K562 (cell line): ENCODE results near the gene PUM1. TPM values are rescaled to one million over a fixed set of nuclear protein-coding genes. Genes with fewer than 3 reads are reported as not detected.
A peak's percentile ranks its signal among the peaks of the same experiment; 100 is the strongest.

Source experiments
- ARHGAP35 ChIP-seq: fragments of 450-650 bp; IDR thresholded peaks from 2 replicates; pipeline ENCODE4 v1.6.1; 2018; ENCODE audit not compliant: partially characterized antibody
- ARID2 ChIP-seq: fragments of 450-650 bp; IDR thresholded peaks from 2 replicates; pipeline ENCODE4 v1.6.1; 2017; ENCODE audit warnings: antibody characterized with exemption, mild to moderate bottlenecking
- ARID4B ChIP-seq: sonication (generic); formaldehyde crosslinking; IDR thresholded peaks from 2 replicates; pipeline ENCODE4 v1.8.0; 2022; ENCODE audit warnings: mild to moderate bottlenecking, missing genetic modification reagents
- ARNT ChIP-seq, 2 experiments: fragments of 450-650 bp; IDR thresholded peaks; 2 replicates each; pipeline ENCODE4 v1.6.1; 2016; ENCODE audit warnings: mild to moderate bottlenecking in 1 of 2
- BACH1 ChIP-seq: fragments of 200-800 bp; sonication (Bioruptor generic); IDR thresholded peaks from 2 replicates; pipeline ENCODE4 v1.6.1; 2016; ENCODE audit warnings: missing genetic modification characterization, missing compliant biosample characterization
- BRD9 ChIP-seq: fragments of 450-650 bp; IDR thresholded peaks from 2 replicates; pipeline ENCODE4 v1.6.1; 2018; ENCODE audit warnings: low read depth; ENCODE audit not compliant: partially characterized antibody
- HNRNPL ChIP-seq: fragments of 200-400 bp; formaldehyde crosslinking; IDR thresholded peaks from 2 replicates; pipeline ENCODE4 v1.6.1; 2017; ENCODE audit warnings: low read depth, mild to moderate bottlenecking, low read length
- NFIC ChIP-seq: fragments of 450-650 bp; IDR thresholded peaks from 2 replicates; pipeline ENCODE4 v1.6.1; 2017; ENCODE audit warnings: mild to moderate bottlenecking, inconsistent platforms
- POLR3A ChIP-seq: IDR thresholded peaks from 2 replicates; pipeline ENCODE4 v1.6.1; 2011; ENCODE audit warnings: borderline replicate concordance, mild to moderate bottlenecking, moderate library complexity; ENCODE audit not compliant: insufficient read length, insufficient read depth; ENCODE audit errors: extremely low read depth
- SMC3 ChIP-seq: conservative IDR thresholded peaks from 2 replicates; pipeline ENCODE4 v1.6.1; 2011; ENCODE audit warnings: low read depth, low read length, improper control_type of control experiment; ENCODE audit not compliant: insufficient read depth
- SNRNP70 ChIP-seq: fragments of 200-400 bp; formaldehyde crosslinking; optimal IDR thresholded peaks from 2 replicates; pipeline ENCODE3; 2017; ENCODE audit warnings: low read depth, low read length
- TBP ChIP-seq: optimal IDR thresholded peaks from 2 replicates; pipeline ENCODE3; 2011; ENCODE audit warnings: low read depth, low read length, improper control_type of control experiment
- TCF15 ChIP-seq: fragments of 250-450 bp; sonication (Bioruptor Pico); IDR thresholded peaks from 2 replicates; pipeline ENCODE4 v1.8.0; 2022; ENCODE audit warnings: moderate library complexity, mild to moderate bottlenecking, inconsistent platforms
- TCFL5 ChIP-seq: fragments of 250-450 bp; sonication (Bioruptor Pico); conservative IDR thresholded peaks from 2 replicates; pipeline ENCODE4 v1.6.1; 2021; ENCODE audit warnings: mild to moderate bottlenecking, moderate library complexity, matching md5 sums
- ZNF280B ChIP-seq: fragments of 250-450 bp; sonication (Bioruptor Pico); IDR thresholded peaks from 2 replicates; pipeline ENCODE4 v1.5.1; 2021; ENCODE audit warnings: mild to moderate bottlenecking
- polyA plus RNA-seq, 8 experiments: library from polyadenylated mRNA; depleted of rRNA in 4 of 8; stranded (reverse) in 5 of 8; unstranded in 3 of 8; fragments of >200 nt; fragmentation: Nextera tagmentation in 2 of 8; fragmentation: Illumina TruSeq in 1 of 8; extraction: Ambion mirVana in 2 of 8; extraction: Trizol in 1 of 8; gene quantifications; 2 replicates each; pipeline versions ENCODE4 v1.2.1 to v1.2.3, GENCODE V29; 2011 to 2014; ENCODE audit warnings: inconsistent platforms in 1 of 8, missing spikeins in 1 of 8
- total RNA-seq, 7 experiments: library from RNA; depleted of rRNA in 6 of 7; stranded (reverse); fragments of >200 nt in 6 of 7; fragmentation: Illumina TruSeq in 2 of 7; extraction: Trizol in 2 of 7; gene quantifications; 2 replicates each; pipeline versions ENCODE4 v1.2.1 to v1.2.3, GENCODE V29; 2011 to 2021; ENCODE audit warnings: low replicate concordance in 1 of 7
- TF ChIP-seq, protein P1 (sequence below): fragments of 250-450 bp; sonication (Bioruptor Pico); IDR thresholded peaks from 2 replicates; pipeline ENCODE4 v1.9.0; 2021; ENCODE audit warnings: mild to moderate bottlenecking, inconsistent platforms

Gene PUM1
- total and polyA plus RNA-seq, 9 of the 15 experiments (the other 6 are each of a cell fraction or from before 2014, with no cell fraction given) = 37.7 to 104 (median 55.7) TPM

DNA sequence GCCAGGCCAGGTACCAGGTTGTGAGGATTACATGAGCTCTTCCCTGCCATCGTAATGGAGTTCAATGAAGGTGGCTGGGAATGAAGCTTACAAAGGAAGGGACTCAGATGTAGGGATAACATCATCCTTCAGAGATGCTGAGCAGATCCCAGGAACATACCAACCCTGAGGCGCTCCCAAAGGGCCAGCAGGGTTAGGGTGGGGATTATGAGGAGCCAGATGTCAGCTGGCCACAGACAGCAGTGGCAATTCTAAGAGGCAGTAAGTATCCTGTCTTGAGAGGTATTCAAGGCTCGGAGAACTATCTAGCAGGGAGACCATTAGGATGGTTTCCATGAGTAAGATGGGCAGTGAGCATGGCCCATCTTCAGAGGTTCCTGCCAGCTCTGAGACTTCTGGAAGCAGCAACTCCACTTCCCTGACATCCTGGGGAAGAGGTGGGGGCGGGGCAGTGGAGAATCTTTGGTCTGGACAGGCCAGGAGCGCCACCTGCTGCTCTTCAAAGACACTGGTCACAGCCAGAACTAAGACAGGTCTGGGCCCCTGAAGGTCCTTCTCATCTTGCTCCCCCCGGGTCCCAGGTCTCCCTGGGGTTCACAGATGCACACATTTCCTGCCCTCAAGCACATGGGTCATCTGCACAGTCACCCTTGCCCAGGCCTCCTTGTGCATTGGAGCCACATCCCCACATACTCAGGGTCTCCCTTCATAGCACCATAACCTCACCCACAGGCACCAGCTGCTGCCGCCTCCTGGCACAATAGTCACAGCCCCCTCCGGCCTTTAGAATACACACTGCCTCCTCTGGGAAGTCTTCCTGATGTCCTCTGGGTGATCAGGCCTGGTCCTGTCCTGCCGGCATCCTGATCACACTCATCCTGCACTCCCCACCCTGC is 154.2 kb downstream of the PUM1 start (continued):
- TF ChIP-seq, protein P1, sequence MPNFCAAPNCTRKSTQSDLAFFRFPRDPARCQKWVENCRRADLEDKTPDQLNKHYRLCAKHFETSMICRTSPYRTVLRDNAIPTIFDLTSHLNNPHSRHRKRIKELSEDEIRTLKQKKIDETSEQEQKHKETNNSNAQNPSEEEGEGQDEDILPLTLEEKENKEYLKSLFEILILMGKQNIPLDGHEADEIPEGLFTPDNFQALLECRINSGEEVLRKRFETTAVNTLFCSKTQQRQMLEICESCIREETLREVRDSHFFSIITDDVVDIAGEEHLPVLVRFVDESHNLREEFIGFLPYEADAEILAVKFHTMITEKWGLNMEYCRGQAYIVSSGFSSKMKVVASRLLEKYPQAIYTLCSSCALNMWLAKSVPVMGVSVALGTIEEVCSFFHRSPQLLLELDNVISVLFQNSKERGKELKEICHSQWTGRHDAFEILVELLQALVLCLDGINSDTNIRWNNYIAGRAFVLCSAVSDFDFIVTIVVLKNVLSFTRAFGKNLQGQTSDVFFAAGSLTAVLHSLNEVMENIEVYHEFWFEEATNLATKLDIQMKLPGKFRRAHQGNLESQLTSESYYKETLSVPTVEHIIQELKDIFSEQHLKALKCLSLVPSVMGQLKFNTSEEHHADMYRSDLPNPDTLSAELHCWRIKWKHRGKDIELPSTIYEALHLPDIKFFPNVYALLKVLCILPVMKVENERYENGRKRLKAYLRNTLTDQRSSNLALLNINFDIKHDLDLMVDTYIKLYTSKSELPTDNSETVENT (CRISPR knock-in tag) = no peak
- TF ChIP-seq SMC3 = peak; percentile 100
- no peak for TF ChIP-seq NFIC
- no peak for TF ChIP-seq HNRNPL
- peak in 1 of 2 experiments; percentile 76; a peak in 1 of 4 replicates for TF ChIP-seq ARNT (IDR thresholded peaks at IDR 0.05)
- no peak for TF ChIP-seq ARHGAP35
- TF ChIP-seq BRD9 = peak; percentile 47
- TF ChIP-seq ZNF280B = no peak
- TF ChIP-seq POLR3A = no peak
- TF ChIP-seq TBP = no peak
- TF ChIP-seq ARID2 = peak; percentile 99
- no peak for TF ChIP-seq TCF15 (CRISPR knock-in tag)
- no peak for TF ChIP-seq TCFL5
- no peak for TF ChIP-seq SNRNP70
- TF ChIP-seq ARID4B = 0 out of 2 replicates have a peak, but pooled peaks have one; percentile 40
- no peak for TF ChIP-seq BACH1
